ENCODE results near the gene NKAIN2. TPM values are rescaled to one million over a fixed set of nuclear protein-coding genes. Genes with fewer than 3 reads are reported as not detected.

The NKAIN2 gene
- total and polyA plus RNA-seq, 2 donors (not counting 3 experiments of a cell fraction or from before 2014, with no cell fraction given): 0.03 TPM; not detected in 1

DNA sequence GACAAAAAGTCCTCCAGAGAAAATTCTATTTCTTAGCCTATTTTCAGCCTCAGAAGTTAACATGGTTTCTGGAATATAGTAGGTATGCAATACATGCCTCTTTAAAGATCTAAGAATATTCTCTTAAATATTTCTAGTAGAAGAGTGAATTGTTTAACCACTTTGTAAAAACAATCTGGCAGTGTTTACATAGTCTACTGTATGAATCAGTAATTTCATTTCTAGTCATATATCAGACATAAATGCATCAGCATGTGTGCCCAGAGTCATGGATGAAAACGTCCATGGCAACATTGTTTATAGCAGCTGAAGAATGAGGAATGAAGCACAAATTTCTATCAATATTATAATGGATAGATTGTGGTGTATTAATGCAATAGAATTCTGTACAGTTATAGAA lies 124.9 kb downstream of the NKAIN2 start:
- no peaks in the 10 kb centered on the region for H3K36me3 ChIP-seq (ENCODE audit: control insufficient read depth in 2 of 2, extremely low read depth in 1 of 2, insufficient read depth in 2 of 2, low read length in 2 of 2)
- FAIRE-seq (no peak), DNase-seq (ENCODE audit: low read depth, low spot score) (no peak)
- no peaks in the 10 kb centered on the region for H4K20me1 ChIP-seq (replicated peaks; ENCODE audit: control insufficient read depth, extremely low read depth, insufficient read depth, low read length)
- H3K4me2 ChIP-seq (ENCODE audit: insufficient read depth, low read length): no peak overlapping the region
- no peaks in the 10 kb centered on the region for H3K4me1 ChIP-seq (ENCODE audit: control insufficient read depth, extremely low read depth, insufficient read depth, low read length)
- BruUV-seq (replicated peaks): no TSS peak
- H3K27me3 ChIP-seq (ENCODE audit: control insufficient read depth in 2 of 2, insufficient read depth in 2 of 2, low read length in 2 of 2): no peaks in the 10 kb centered on the region
- intact Hi-C loops (cut with micrococcal nuclease): no loop called here
- H3K4me3 ChIP-seq (replicated peaks in 1 of 3; ENCODE audit: insufficient read depth in 1 of 3, low read depth in 1 of 3, low read length in 3 of 3): no peak overlapping the region
- H2AFZ ChIP-seq (ENCODE audit: low read depth, low read length): no peak overlapping the region
- ChIA-PET POLR2A (no interaction called here), CTCF (no interaction called here)
- TF ChIP-seq EZH2 (IDR thresholded peaks at IDR 0.05; ENCODE audit: borderline replicate concordance, low read depth, low read length, severe bottlenecking) (no peak), GATA2 (IDR thresholded peaks at IDR 0.05; ENCODE audit: insufficient read depth, insufficient read length, low read depth, low read length) (no peak), POLR2AphosphoS5 (IDR thresholded peaks at IDR 0.05; ENCODE audit: insufficient read depth, low read depth, low read length) (no peak), JUN (IDR thresholded peaks at IDR 0.05; ENCODE audit: borderline replicate concordance, insufficient read depth, insufficient read length, low read depth) (no peak), MYC (IDR thresholded peaks at IDR 0.05; ENCODE audit: low read depth, low read length) (no peak), FOS (IDR thresholded peaks at IDR 0.05; ENCODE audit: borderline replicate concordance, insufficient read depth, low read length) (no peak)
- TF ChIP-seq, protein P1, sequence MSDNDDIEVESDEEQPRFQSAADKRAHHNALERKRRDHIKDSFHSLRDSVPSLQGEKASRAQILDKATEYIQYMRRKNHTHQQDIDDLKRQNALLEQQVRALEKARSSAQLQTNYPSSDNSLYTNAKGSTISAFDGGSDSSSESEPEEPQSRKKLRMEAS (IDR thresholded peaks at IDR 0.05; ENCODE audit: insufficient read depth, insufficient read length): no peak
- TF ChIP-seq, protein P2, sequence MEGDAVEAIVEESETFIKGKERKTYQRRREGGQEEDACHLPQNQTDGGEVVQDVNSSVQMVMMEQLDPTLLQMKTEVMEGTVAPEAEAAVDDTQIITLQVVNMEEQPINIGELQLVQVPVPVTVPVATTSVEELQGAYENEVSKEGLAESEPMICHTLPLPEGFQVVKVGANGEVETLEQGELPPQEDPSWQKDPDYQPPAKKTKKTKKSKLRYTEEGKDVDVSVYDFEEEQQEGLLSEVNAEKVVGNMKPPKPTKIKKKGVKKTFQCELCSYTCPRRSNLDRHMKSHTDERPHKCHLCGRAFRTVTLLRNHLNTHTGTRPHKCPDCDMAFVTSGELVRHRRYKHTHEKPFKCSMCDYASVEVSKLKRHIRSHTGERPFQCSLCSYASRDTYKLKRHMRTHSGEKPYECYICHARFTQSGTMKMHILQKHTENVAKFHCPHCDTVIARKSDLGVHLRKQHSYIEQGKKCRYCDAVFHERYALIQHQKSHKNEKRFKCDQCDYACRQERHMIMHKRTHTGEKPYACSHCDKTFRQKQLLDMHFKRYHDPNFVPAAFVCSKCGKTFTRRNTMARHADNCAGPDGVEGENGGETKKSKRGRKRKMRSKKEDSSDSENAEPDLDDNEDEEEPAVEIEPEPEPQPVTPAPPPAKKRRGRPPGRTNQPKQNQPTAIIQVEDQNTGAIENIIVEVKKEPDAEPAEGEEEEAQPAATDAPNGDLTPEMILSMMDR (IDR thresholded peaks at IDR 0.05; ENCODE audit: extremely low read depth in 1 of 2, insufficient read depth in 1 of 2, low read depth in 1 of 2, low read length in 2 of 2): no peak
- H3K79me2 ChIP-seq (ENCODE audit: control insufficient read depth, insufficient read depth, low read length): no peaks in the 10 kb centered on the region
- no peak overlapping the region for H3K27ac ChIP-seq (ENCODE audit: insufficient read depth, low read depth, low read length)
- no peaks in the 10 kb centered on the region for H3K9me3 ChIP-seq (replicated peaks; ENCODE audit: control insufficient read depth, insufficient read depth, low read length)
- no peak overlapping the region for H3K9ac ChIP-seq (replicated peaks; ENCODE audit: extremely low read depth, insufficient read depth, low read length)
- dilution Hi-C loops (cut with MboI; ENCODE audit: extremely low pct_ligation_motif_present, low sequenced_read_pairs): no loop called here
- H3K9me1 ChIP-seq (replicated peaks; ENCODE audit: control insufficient read depth, extremely low read depth, insufficient read depth, low read length): no peaks in the 10 kb centered on the region
